Measurements from ENCODE around the gene SPG11.
A peak's percentile ranks its signal among the peaks of the same experiment; 100 is the strongest.

Gene SPG11

GRCh38 chr15:44661576-44661975 lies 1.9 kb downstream of the SPG11 start:
- Histone ChIP-seq H4K20me1 (ENCODE audit: insufficient read depth, low read length) (no peaks in the 10 kb centered on the region), H3K9ac (ENCODE audit: low read length) (no peak overlapping the region), H3K4me1 (ENCODE audit: low read length) (peaks cover 30% of the 10 kb centered on the region), H3F3A (ENCODE audit: insufficient read depth, low read length) (peaks cover 27% of the 10 kb centered on the region), H3K9me3 (replicated peaks; ENCODE audit: insufficient read depth, low read length) (no peaks in the 10 kb centered on the region), H3K27ac (ENCODE audit: low read length) (no peak overlapping the region), H3K27me3 (replicated peaks; ENCODE audit: insufficient read depth, low read length) (no peaks in the 10 kb centered on the region), H3K36me3 (replicated peaks; ENCODE audit: insufficient read depth, low read length) (0 out of 2 replicates have a peak, but pooled peaks cover 6% of the 10 kb centered on the region), H2AFZ (ENCODE audit: low read length) (no peak overlapping the region), H3K79me2 (ENCODE audit: low read length) (peaks cover 27% of the 10 kb centered on the region), H3K4me3 (ENCODE audit: low read length) (no peak overlapping the region), H3K4me2 (ENCODE audit: low read depth, low read length) (peak overlapping the region; percentile 79; the same call in 1 of the 2 replicates), H3K9me2 (replicated peaks; ENCODE audit: insufficient read depth, low read length) (no peaks in the 10 kb centered on the region)
- no peak for DNase-seq
- TF ChIP-seq EZH2 (optimal IDR thresholded peaks at IDR 0.05; ENCODE audit: low read depth, low read length) (no peak), CTCF (IDR thresholded peaks at IDR 0.05; ENCODE audit: low read length) (no peak), EZH2phosphoT487 (IDR thresholded peaks at IDR 0.05; ENCODE audit: low read length) (no peak)

GRCh38 chr15:44659056-44659455 lies 4.4 kb downstream of the SPG11 start:
- Histone ChIP-seq H3K79me2 (ENCODE audit: low read length) (peaks cover 27% of the 10 kb centered on the region), H3K4me1 (ENCODE audit: low read length) (peaks cover 12% of the 10 kb centered on the region), H3K4me3 (ENCODE audit: low read length) (no peak overlapping the region), H3K9me3 (replicated peaks; ENCODE audit: insufficient read depth, low read length) (no peaks in the 10 kb centered on the region), H3K27ac (ENCODE audit: low read length) (no peak overlapping the region), H3K4me2 (ENCODE audit: low read depth, low read length) (no peak overlapping the region), H2AFZ (ENCODE audit: low read length) (no peak overlapping the region), H3K36me3 (replicated peaks; ENCODE audit: insufficient read depth, low read length) (0 out of 2 replicates have a peak, but pooled peaks cover 6% of the 10 kb centered on the region), H3K9ac (ENCODE audit: low read length) (no peak overlapping the region), H3K27me3 (replicated peaks; ENCODE audit: insufficient read depth, low read length) (no peaks in the 10 kb centered on the region), H4K20me1 (ENCODE audit: insufficient read depth, low read length) (no peaks in the 10 kb centered on the region), H3K9me2 (replicated peaks; ENCODE audit: insufficient read depth, low read length) (no peaks in the 10 kb centered on the region), H3F3A (ENCODE audit: insufficient read depth, low read length) (peaks cover 18% of the 10 kb centered on the region)
- no peak for DNase-seq
- TF ChIP-seq EZH2 (optimal IDR thresholded peaks at IDR 0.05; ENCODE audit: low read depth, low read length) = no peak
- no peak for TF ChIP-seq CTCF (IDR thresholded peaks at IDR 0.05; ENCODE audit: low read length)
- no peak for TF ChIP-seq EZH2phosphoT487 (IDR thresholded peaks at IDR 0.05; ENCODE audit: low read length)

GRCh38 chr15:44657378-44657777 lies 6.1 kb downstream of the SPG11 start:
- no peak for DNase-seq
- Histone ChIP-seq H3K27ac (ENCODE audit: low read length) (no peak overlapping the region), H2AFZ (ENCODE audit: low read length) (no peak overlapping the region), H3K4me1 (ENCODE audit: low read length) (0 out of 2 replicates have a peak, but pooled peaks cover 8% of the 10 kb centered on the region), H3K36me3 (replicated peaks; ENCODE audit: insufficient read depth, low read length) (0 out of 2 replicates have a peak, but pooled peaks cover 6% of the 10 kb centered on the region), H3K9me2 (replicated peaks; ENCODE audit: insufficient read depth, low read length) (no peaks in the 10 kb centered on the region), H3K4me2 (ENCODE audit: low read depth, low read length) (no peak overlapping the region), H3K27me3 (replicated peaks; ENCODE audit: insufficient read depth, low read length) (no peaks in the 10 kb centered on the region), H3K9me3 (replicated peaks; ENCODE audit: insufficient read depth, low read length) (no peaks in the 10 kb centered on the region), H4K20me1 (ENCODE audit: insufficient read depth, low read length) (no peaks in the 10 kb centered on the region), H3F3A (ENCODE audit: insufficient read depth, low read length) (peaks cover 4% of the 10 kb centered on the region; the same call in 1 of the 2 replicates), H3K79me2 (ENCODE audit: low read length) (peaks cover 21% of the 10 kb centered on the region), H3K9ac (ENCODE audit: low read length) (no peak overlapping the region), H3K4me3 (ENCODE audit: low read length) (no peak overlapping the region)
- TF ChIP-seq CTCF (IDR thresholded peaks at IDR 0.05; ENCODE audit: low read length) = no peak
- no peak for TF ChIP-seq EZH2 (optimal IDR thresholded peaks at IDR 0.05; ENCODE audit: low read depth, low read length)
- TF ChIP-seq EZH2phosphoT487 (IDR thresholded peaks at IDR 0.05; ENCODE audit: low read length) = no peak

Data from MM.1S (cell line).